AML-193 (cell line): ENCODE measurements around the gene RABGAP1L.

Source experiments
- DNase-seq, 2 experiments: peaks; one replicate each; lab custom pipeline; 2025; lab: John Stamatoyannopoulos, UW

The RABGAP1L gene

DNA sequence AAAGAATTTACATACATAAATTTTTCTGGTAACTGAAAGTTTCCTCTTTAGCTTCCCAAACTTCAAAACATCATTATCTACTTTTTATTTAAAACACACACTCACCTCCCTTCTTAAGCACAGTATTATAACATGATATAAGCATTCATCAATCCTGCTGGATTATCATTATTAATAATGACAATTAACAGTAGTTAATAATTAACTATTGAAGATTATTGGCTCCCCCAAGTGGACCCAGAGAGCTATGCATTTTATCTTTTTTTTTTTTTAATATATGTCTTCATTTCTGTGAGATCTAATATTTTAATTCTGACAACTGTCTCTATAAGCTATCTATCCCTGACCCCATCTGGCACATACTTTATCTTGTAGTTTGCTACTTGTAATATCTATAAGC, 588.3 kb downstream of the RABGAP1L start:
- DNase-seq: peak in 1 of 2 experiments; percentile 4

GRCh38 chr1:174748586-174748985, 589.3 kb downstream of the RABGAP1L start:
- no peak for DNase-seq

DNA sequence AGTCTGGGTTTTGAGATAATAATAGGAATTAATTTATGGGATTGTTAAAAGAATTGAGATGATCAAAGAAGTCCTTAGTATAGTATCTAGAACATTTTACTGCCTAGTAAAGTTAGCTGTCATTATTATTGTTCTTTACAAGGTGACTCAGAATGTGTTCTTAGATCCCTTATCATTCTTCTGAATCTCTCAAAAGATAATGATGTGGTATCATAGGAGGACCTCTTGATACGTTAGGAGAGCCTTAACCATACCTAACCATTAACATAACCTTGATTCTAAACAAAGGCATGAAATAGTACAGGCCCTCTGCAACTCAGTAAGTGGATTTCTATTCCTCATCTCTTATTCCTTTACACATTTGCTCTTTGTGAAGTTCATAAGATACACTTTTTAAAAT, 593.8 kb downstream of the RABGAP1L start:
- no peak for DNase-seq

DNA sequence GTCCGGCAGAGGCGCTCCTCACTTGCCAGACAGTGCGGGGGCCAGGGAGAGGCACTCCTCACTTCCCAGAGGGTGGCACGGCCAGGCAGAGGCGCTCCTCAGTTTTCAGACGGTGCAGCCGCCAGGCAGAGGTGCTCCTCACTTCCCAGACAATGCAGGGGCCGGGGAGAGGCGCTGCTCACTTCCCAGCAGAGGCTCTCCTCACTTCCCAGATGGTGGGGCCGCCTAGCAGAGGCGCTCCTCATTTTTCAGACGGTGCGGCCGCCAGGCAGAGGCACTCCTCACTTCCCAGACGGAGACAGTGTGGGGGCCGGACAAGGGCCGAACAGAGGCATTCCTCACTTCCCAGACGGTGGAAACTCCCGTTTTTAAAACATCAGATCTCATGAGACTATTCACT, 602.0 kb downstream of the RABGAP1L start:
- no peak for DNase-seq

GRCh38 chr1:174761901-174762585, 602.7 kb downstream of the RABGAP1L start:
- no peak for DNase-seq

DNA sequence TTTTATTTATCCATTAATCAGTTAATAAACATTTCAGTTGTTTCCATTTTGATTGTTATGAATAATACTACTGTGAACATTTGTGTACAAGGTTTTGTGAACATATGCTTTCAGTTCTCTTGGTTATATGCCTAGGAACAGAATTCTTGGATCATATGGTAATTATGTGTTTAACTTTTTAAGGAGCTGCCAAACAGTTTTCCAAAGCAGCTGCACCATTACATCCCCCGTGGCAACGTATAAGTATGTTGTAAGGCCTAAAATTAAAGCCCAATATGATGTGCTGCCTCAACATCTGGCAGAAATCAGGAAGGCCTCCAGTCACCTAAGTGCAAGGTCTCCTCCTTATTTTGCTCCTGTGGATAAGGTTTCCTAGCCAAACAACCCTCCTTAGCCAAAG, 604.9 kb downstream of the RABGAP1L start:
- DNase-seq: no peak

- no peak for DNase-seq
Measured at GRCh38 chr1:174766727-174767126, 607.4 kb downstream of the RABGAP1L start.

DNA sequence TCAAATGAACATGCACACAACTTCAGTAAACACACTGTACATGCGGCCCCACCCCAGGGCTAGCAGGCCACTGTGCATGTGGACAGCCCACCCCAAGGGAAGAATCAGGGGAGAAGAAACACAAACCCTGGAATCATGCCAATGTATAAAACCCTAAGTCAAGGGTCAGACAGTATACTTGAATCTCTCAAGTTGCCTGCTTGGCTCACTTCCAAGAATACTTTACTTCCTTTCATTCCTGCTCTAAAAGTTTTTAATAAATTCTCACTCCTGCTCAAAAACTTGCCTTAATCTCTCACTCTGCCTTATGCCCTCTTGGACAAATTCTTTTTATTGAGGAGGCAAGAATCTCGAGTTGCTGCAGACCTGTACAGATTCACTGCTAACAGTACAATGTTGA, 609.2 kb downstream of the RABGAP1L start:
- DNase-seq: no peak

- no peak for DNase-seq
Measured at GRCh38 chr1:174768949-174769348, 609.6 kb downstream of the RABGAP1L start.

DNA sequence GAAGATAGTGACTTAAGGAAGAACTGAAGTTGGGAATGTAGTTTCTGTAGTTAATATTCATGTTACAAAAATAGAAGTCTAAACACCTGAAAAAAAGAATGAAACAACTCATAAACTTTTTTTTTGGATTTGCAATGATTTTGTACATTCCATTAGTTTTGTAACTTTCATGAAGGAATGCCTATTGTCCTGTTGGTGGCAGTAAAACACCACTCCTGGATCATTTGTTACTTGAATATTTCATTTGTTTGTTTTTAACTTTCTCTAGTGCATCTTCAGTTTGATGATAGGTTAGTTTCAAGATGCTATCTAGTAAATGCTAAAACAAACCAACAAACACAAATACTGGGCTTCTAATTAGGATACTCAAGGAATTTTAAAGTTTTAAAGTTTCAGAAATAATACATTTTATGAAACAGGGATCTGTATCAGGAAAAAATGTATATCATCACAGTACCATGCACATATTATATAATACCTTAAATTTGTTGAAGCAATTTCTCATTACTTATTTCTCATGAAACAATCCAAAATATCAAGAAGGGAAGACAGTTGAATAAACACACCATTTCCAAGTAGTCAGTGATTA, 610.7 kb downstream of the RABGAP1L start:
- DNase-seq: peak; percentile 33 to 64

- DNase-seq: no peak
Measured at GRCh38 chr1:174775621-174776020, 616.3 kb downstream of the RABGAP1L start.

GRCh38 chr1:174777262-174777661, 617.9 kb downstream of the RABGAP1L start:
- DNase-seq: no peak

- DNase-seq: no peak
Measured at GRCh38 chr1:174785510-174785909, 626.2 kb downstream of the RABGAP1L start.

DNA sequence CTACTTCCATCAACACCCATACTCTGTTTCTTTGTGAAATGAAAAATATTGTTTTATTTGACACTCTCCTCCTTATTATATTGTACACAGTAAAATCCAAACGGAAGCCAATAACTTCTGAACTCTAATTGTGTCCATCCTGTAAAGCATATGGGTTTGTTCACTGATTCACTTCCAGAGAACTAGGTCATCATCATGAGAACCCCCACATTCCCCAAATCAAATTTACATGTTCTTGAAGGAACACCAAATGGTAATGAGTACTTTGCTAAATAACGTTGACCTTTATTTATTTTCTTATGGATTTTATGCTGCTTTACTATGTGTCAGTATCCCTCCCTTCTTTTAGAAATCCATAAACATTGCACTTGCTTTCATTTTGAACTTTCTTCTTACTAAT, 627.0 kb downstream of the RABGAP1L start:
- no peak for DNase-seq

DNA sequence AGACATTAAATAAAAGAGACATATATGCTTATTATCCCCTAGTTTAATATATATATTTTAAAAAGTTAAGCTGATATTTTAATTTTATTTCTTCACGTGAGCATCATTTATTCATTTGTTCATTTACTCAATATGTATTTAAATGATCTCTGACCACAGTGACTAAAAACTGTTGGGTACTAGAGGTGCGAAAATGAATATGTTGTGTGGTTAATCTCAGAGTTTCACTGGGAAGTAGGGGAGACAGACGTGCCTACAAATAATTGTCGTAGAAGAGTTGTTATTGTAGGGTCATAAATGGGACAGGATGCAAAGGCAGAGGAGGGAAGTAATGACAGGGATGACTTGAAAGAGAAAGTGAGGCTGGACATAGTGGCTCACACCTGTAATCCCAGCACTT, 627.4 kb downstream of the RABGAP1L start:
- DNase-seq: no peak

- DNase-seq: peak in 1 of 2 experiments; percentile 47
Measured at GRCh38 chr1:174788981-174789380, 629.7 kb downstream of the RABGAP1L start.

DNA sequence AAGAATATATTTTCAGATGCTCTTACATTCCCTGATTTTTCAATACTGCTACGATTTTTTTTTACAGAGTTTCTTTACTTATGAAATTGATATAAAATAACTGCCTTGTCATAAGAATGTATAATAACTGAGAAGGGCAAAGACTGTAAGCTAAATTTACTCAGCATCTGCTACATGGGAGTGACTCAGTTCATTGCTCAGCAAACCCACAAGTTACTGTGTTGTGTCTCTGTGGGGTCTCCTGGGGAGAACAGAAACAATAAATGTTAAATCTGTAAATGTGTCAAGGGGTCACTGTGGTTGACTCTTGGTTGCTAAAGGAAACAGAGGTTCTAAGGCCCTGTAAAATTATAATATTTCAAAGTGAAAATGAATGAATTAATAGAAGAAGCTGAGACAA, 630.1 kb downstream of the RABGAP1L start:
- no peak for DNase-seq

DNA sequence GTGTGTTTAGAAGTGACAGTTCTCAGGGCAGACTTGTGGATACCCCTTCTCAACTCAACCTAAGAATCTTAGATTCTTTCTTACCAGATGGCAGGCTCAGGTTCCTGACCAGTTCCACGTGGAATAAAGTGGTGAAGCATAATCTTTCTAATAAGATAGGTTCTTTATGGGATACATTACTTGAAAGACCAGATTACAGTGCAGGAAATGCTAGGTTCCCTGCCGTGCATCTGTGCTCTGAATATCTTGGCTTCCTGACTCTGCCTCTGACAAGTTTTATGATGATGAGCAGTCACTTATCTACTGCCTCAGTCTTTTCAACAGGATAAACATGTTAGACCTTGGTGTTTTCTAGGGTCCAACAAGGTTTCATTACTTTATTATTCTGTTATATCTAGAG, 632.5 kb downstream of the RABGAP1L start:
- DNase-seq: no peak

DNA sequence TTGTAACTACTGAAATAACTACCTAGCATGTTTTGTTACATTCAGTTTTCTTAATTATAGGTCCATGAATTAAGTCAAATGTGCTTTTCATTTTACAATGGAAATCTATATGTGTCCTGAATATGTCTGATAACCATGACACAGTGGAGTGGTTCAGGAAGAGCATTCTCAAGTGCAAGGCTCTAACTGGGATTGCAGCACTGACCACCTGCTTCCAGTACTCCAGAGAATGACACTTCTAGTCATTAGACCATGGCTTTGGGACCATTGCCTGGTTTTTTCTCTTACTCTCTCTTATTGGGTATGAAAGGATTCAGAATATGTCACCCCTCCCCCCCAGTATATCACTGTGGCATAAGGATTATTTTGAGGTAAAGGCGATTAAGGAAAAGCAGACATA, 635.5 kb downstream of the RABGAP1L start:
- no peak for DNase-seq

- no peak for DNase-seq
Measured at GRCh38 chr1:174795806-174796205, 636.5 kb downstream of the RABGAP1L start.

- no peak for DNase-seq
Measured at GRCh38 chr1:174797398-174797797, 638.1 kb downstream of the RABGAP1L start.

- no peak for DNase-seq
Measured at GRCh38 chr1:174799136-174799479, 639.8 kb downstream of the RABGAP1L start.

DNA sequence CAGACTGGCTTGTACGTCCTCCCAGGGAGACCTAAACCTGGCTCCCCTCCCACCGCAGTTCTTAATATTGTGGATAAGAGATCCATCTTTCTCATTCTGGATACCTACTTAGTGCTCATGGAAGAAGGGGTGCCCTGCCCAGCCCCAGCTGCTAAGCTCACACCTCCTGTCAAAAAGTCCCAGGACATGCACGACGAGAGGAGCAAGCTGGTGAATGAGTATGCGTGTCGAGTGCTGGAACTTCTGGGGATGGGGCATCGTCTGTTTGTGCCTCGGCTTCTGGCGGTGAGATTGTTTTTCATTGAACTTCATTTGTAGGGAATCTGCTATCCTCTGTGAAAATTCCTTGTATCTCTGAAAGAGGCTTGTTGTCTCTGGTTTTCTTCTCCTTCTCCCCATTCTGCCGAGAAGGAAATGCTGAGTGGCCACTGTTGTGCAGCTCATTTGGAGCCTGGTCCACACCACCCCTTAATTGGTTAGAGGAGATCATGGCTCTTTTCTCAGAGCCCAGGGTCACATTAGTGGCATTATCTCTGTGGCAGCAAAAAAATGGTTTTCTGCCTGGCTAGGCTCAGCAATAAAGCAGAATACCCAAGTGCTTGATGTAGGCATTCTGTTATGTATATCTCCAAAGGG, 641.0 kb downstream of the RABGAP1L start:
- no peak for DNase-seq

GRCh38 chr1:174800876-174801275, 641.6 kb downstream of the RABGAP1L start:
- DNase-seq: no peak
